Trophoblast cell (in vitro differentiated cells and primary cell): Measurements from ENCODE around the gene USP43.

Source experiments
- DNase-seq, 2 donors: peaks; one replicate each; pipeline ENCODE4 v3.0.0-alpha.2; 2016
- H2AFZ ChIP-seq: 2 replicates; pipeline ENCODE4 v1.6.1; 2013; ENCODE audit warnings: low read length, moderate library complexity, mild to moderate bottlenecking; ENCODE audit not compliant: insufficient read depth, poor library complexity
- H2AK5ac ChIP-seq: 2 replicates; pipeline ENCODE4 v1.6.1; 2013; ENCODE audit warnings: mild to moderate bottlenecking, low read length
- H2BK120ac ChIP-seq: 2 replicates; pipeline ENCODE4 v1.6.1; 2013; ENCODE audit warnings: low read length, mild to moderate bottlenecking, moderate library complexity; ENCODE audit not compliant: insufficient read depth, poor library complexity
- H2BK12ac ChIP-seq: 2 replicates; pipeline ENCODE4 v1.6.1; 2013; ENCODE audit warnings: mild to moderate bottlenecking, low read length, moderate library complexity
- H2BK5ac ChIP-seq: 2 replicates; pipeline ENCODE4 v1.6.1; 2013; ENCODE audit warnings: low read length, low read depth, moderate library complexity, mild to moderate bottlenecking; ENCODE audit not compliant: poor library complexity
- H3K14ac ChIP-seq: 2 replicates; pipeline ENCODE4 v1.6.1; 2013; ENCODE audit warnings: mild to moderate bottlenecking, low read length
- H3K18ac ChIP-seq: 2 replicates; pipeline ENCODE4 v1.6.1; 2013; ENCODE audit warnings: mild to moderate bottlenecking, low read length
- H3K23ac ChIP-seq: 2 replicates; pipeline ENCODE4 v1.6.1; 2013; ENCODE audit warnings: low read length
- H3K27ac ChIP-seq: 2 replicates; pipeline ENCODE4 v1.5.1; 2013; ENCODE audit warnings: low read depth, mild to moderate bottlenecking, inconsistent platforms, low read length, moderate library complexity
- H3K27me3 ChIP-seq: 2 replicates; pipeline ENCODE4 v1.6.1; 2013; ENCODE audit warnings: inconsistent platforms, mild to moderate bottlenecking, low read length, moderate library complexity; ENCODE audit not compliant: insufficient read depth
- H3K36me3 ChIP-seq, 2 experiments: 1 replicate in 1 of 2; 2 replicates in 1 of 2; pipeline ENCODE4 v1.6.1; 2013; ENCODE audit warnings: low read length in 2 of 2, mild to moderate bottlenecking in 2 of 2, moderate library complexity in 1 of 2; ENCODE audit not compliant: insufficient read depth in 2 of 2, control insufficient read depth in 1 of 2
- H3K4ac ChIP-seq: 2 replicates; pipeline ENCODE4 v1.6.1; 2013; ENCODE audit warnings: low read depth, mild to moderate bottlenecking, low read length, moderate library complexity
- H3K4me1 ChIP-seq, 2 experiments: 1 replicate in 1 of 2; 2 replicates in 1 of 2; pipeline ENCODE4 v1.6.1; 2013; ENCODE audit warnings: low read length in 2 of 2, mild to moderate bottlenecking in 2 of 2, moderate library complexity in 1 of 2; ENCODE audit not compliant: insufficient read depth in 2 of 2, control insufficient read depth in 1 of 2
- H3K4me2 ChIP-seq: 2 replicates; pipeline ENCODE4 v1.6.1; 2013; ENCODE audit warnings: inconsistent platforms, mild to moderate bottlenecking, low read length, moderate library complexity
- H3K4me3 ChIP-seq: 2 replicates; pipeline ENCODE4 v1.5.1; 2013; ENCODE audit warnings: mild to moderate bottlenecking, low read depth, low read length, inconsistent platforms
- H3K79me1 ChIP-seq: one replicate; pipeline ENCODE4 v1.6.1; 2013; ENCODE audit warnings: low read length
- H3K79me2 ChIP-seq: 2 replicates; pipeline ENCODE4 v1.6.1; 2013; ENCODE audit warnings: low read length, mild to moderate bottlenecking; ENCODE audit not compliant: control insufficient read depth, insufficient read depth, poor library complexity
- H3K9ac ChIP-seq: 2 replicates; pipeline ENCODE4 v1.6.1; 2013; ENCODE audit warnings: mild to moderate bottlenecking, low read length
- H3K9me3 ChIP-seq: 2 replicates; pipeline ENCODE4 v1.6.1; 2013; ENCODE audit warnings: low read depth, mild to moderate bottlenecking, control low read depth, inconsistent platforms, low read length; ENCODE audit not compliant: insufficient read depth
- H4K12ac ChIP-seq: 2 replicates; pipeline ENCODE4 v1.6.1; 2013; ENCODE audit warnings: low read depth, mild to moderate bottlenecking, low read length, moderate library complexity
- H4K8ac ChIP-seq: 2 replicates; pipeline ENCODE4 v1.6.1; 2013; ENCODE audit warnings: low read depth, mild to moderate bottlenecking, low read length, moderate library complexity
- H4K91ac ChIP-seq: one replicate; pipeline ENCODE4 v1.6.1; 2013; ENCODE audit warnings: low read depth, mild to moderate bottlenecking, low read length, moderate library complexity
- WGBS: extraction: QIAGEN DNeasy Blood & Tissue Kit; methylation state at CpG from one replicate; pipeline ENCODE4 v1.1.7; 2013; ENCODE audit warnings: missing lambda C conversion rate; ENCODE audit not compliant: insufficient read length, insufficient coverage; ENCODE audit errors: extremely low coverage; 5-methylcytosine and 5-hydroxymethylcytosine counted together

The USP43 gene

DNA sequence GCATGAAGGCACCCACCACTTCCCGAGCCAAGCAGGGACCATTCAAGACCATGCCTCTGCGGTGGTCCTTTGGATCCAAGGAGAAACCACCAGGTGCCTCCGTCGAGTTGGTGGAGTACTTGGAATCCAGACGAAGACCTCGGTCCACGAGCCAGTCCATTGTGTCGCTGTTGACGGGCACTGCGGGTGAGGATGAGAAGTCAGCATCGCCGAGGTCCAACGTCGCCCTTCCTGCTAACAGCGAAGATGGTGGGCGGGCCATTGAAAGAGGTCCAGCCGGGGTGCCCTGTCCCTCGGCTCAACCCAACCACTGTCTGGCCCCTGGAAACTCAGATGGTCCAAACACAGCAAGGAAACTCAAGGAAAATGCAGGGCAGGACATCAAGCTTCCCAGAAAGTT, 82.7 kb downstream of the USP43 start:
- Histone ChIP-seq H2BK120ac (no peak overlapping the region), H3K18ac (no peak overlapping the region), H3K27me3 (no peaks in the 10 kb centered on the region), H3K27ac (no peak overlapping the region), H3K79me2 (no peaks in the 10 kb centered on the region), H4K91ac (no peak overlapping the region), H3K9ac (no peak overlapping the region), H2BK12ac (no peak overlapping the region), H2BK5ac (no peak overlapping the region), H3K14ac (no peak overlapping the region), H3K79me1 (no peaks in the 10 kb centered on the region), H3K4me3 (no peak overlapping the region), H3K9me3 (peaks cover 3% of the 10 kb centered on the region), H4K12ac (no peak overlapping the region), H3K36me3 (peaks cover 12 to 13% of the 10 kb centered on the region in 2 experiments), H4K8ac (no peak overlapping the region), H2AFZ (no peak overlapping the region), H3K4me2 (no peak overlapping the region), H3K4me1 (peaks cover 0 to 2% of the 10 kb centered on the region in 2 experiments), H3K4ac (no peak overlapping the region), H3K23ac (no peak overlapping the region), H2AK5ac (no peak overlapping the region)
- DNase-seq, result no peak
- no CpG with 5 or more reads among the region's 18 CpGs for WGBS

GRCh38 chr17:9728564-9728963, 83.2 kb downstream of the USP43 start:
- Histone ChIP-seq H2BK12ac (no peak overlapping the region), H3K79me1 (no peaks in the 10 kb centered on the region), H3K4me1 (peaks cover 0 to 2% of the 10 kb centered on the region in 2 experiments), H2BK5ac (no peak overlapping the region), H3K18ac (no peak overlapping the region), H3K27ac (no peak overlapping the region), H3K23ac (no peak overlapping the region), H3K4me2 (no peak overlapping the region), H3K9ac (no peak overlapping the region), H2AK5ac (no peak overlapping the region), H3K27me3 (no peaks in the 10 kb centered on the region), H3K9me3 (peaks cover 3% of the 10 kb centered on the region), H2BK120ac (no peak overlapping the region), H4K91ac (no peak overlapping the region), H2AFZ (no peak overlapping the region), H3K79me2 (no peaks in the 10 kb centered on the region), H4K12ac (no peak overlapping the region), H3K14ac (no peak overlapping the region), H4K8ac (no peak overlapping the region), H3K4ac (no peak overlapping the region), H3K4me3 (no peak overlapping the region), H3K36me3 (peaks cover 12 to 13% of the 10 kb centered on the region in 2 experiments)
- DNase-seq, result no peak
- WGBS, result no CpG with 5 or more reads among the region's 12 CpGs

- no peak overlapping the region for H4K91ac ChIP-seq
- no peaks in the 10 kb centered on the region for H3K79me1 ChIP-seq
- H3K4me2 ChIP-seq, result no peak overlapping the region
- H2BK120ac ChIP-seq, result no peak overlapping the region
- H2BK12ac ChIP-seq, result no peak overlapping the region
- no peaks in the 10 kb centered on the region for H3K27me3 ChIP-seq
- no peaks in the 10 kb centered on the region for H3K79me2 ChIP-seq
- no peak overlapping the region for H4K8ac ChIP-seq
- H3K4me3 ChIP-seq, result no peak overlapping the region
- H3K9me3 ChIP-seq, result peaks cover 3% of the 10 kb centered on the region
- whole genome bisulfite sequencing, result no CpG with 5 or more reads among the region's 2 CpGs
- no peak overlapping the region for H2AFZ ChIP-seq
- peak; percentile 57 to 82 for DNase-seq
- H3K4me1 ChIP-seq, result peaks cover 0 to 2% of the 10 kb centered on the region in 2 experiments
- H3K14ac ChIP-seq, result no peak overlapping the region
- H3K23ac ChIP-seq, result no peak overlapping the region
- no peak overlapping the region for H2BK5ac ChIP-seq
- H2AK5ac ChIP-seq, result no peak overlapping the region
- H3K18ac ChIP-seq, result no peak overlapping the region
- H3K4ac ChIP-seq, result no peak overlapping the region
- no peak overlapping the region for H3K27ac ChIP-seq
- H3K9ac ChIP-seq, result no peak overlapping the region
- peaks cover 12 to 13% of the 10 kb centered on the region in 2 experiments for H3K36me3 ChIP-seq
- no peak overlapping the region for H4K12ac ChIP-seq
Observed at GRCh38 chr17:9729034-9729650, 83.8 kb downstream of the USP43 start.

DNA sequence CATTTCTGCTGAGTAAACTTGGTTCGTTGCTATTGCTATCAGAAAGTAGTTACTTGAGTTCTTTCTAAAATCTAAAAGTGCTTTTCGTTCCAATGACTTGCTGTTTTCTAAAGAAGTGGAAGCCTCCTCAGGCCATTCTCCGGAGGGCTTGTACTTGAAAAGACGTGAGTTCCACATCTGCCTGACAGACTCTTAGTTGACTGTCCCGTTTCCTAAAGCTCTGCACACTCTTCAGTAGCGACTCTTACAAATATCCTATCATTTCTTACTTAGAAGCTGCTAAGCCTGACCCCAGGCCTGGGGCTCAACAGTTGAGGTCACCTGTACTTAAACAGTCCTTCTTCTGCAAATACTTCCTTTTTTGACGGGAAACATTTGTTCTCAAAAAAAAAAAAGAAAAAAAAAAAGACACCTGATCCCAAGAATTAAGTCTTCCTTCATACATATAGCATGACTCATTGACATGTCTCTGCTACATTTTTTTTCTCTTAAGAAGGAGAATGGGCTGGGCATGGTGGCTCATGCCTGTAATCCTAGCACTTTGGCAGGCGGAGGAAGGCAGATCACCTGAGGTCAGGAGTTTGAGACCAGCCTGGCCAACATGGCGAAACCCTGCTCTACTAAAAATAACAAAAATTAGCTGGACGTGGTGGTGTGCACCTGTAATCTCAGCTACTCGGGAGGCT, 84.6 kb downstream of the USP43 start:
- Histone ChIP-seq H3K4me2 (no peak overlapping the region), H3K14ac (no peak overlapping the region), H3K4ac (no peak overlapping the region), H2AK5ac (no peak overlapping the region), H3K27ac (no peak overlapping the region), H4K8ac (no peak overlapping the region), H2BK5ac (no peak overlapping the region), H3K18ac (no peak overlapping the region), H3K79me1 (no peaks in the 10 kb centered on the region), H3K79me2 (no peaks in the 10 kb centered on the region), H2BK12ac (no peak overlapping the region), H2AFZ (no peak overlapping the region), H3K36me3 (peaks cover 12 to 13% of the 10 kb centered on the region in 2 experiments), H3K9me3 (peaks cover 3% of the 10 kb centered on the region), H4K91ac (no peak overlapping the region), H2BK120ac (no peak overlapping the region), H4K12ac (no peak overlapping the region), H3K27me3 (no peaks in the 10 kb centered on the region), H3K4me3 (no peak overlapping the region), H3K4me1 (peaks cover 0 to 2% of the 10 kb centered on the region in 2 experiments), H3K9ac (no peak overlapping the region), H3K23ac (no peak overlapping the region)
- WGBS, result no CpG with 5 or more reads among the region's 11 CpGs
- DNase-seq, result peak; percentile 43 to 73
